Activated naive CD4-positive, alpha-beta T cell treated with anti-CD3 and anti-CD28 coated beads, Interleukin-2, amount 10 ng/mL, durations not matched to agents 7 days and 5 days (primary cell): ENCODE results near the gene CYP26A1.

ENCODE experiments used
- CTCF ChIA-PET: fragments of 350-600 bp; sonication (Branson Sonifier 250); formaldehyde crosslinking; loops from one replicate; lab custom pipeline; 2021; ENCODE audit warnings: antibody characterized with exemption; lab: Charles Lee
- DNase-seq: peaks from one replicate; pipeline ENCODE4 v3.0.0-alpha.2; 2020
- H3K27ac Mint-ChIP-seq: one replicate; pipeline ENCODE4 v1.8.0; 2021; ENCODE audit warnings: mild to moderate bottlenecking, moderate library complexity, mixed read lengths
- H3K27me3 Mint-ChIP-seq: one replicate; pipeline ENCODE4 v1.8.0; 2021; ENCODE audit warnings: mild to moderate bottlenecking, mixed read lengths
- H3K36me3 Mint-ChIP-seq: one replicate; pipeline ENCODE4 v1.8.0; 2021; ENCODE audit warnings: mixed read lengths
- H3K4me1 Mint-ChIP-seq: one replicate; pipeline ENCODE4 v1.8.0; 2021; ENCODE audit warnings: mixed read lengths
- H3K4me3 Mint-ChIP-seq: one replicate; pipeline ENCODE4 v1.8.0; 2021; ENCODE audit warnings: mild to moderate bottlenecking, moderate library complexity, mixed read lengths
- H3K9me3 Mint-ChIP-seq: one replicate; pipeline ENCODE4 v1.8.0; 2021; ENCODE audit warnings: mixed read lengths

CYP26A1 gene

DNA sequence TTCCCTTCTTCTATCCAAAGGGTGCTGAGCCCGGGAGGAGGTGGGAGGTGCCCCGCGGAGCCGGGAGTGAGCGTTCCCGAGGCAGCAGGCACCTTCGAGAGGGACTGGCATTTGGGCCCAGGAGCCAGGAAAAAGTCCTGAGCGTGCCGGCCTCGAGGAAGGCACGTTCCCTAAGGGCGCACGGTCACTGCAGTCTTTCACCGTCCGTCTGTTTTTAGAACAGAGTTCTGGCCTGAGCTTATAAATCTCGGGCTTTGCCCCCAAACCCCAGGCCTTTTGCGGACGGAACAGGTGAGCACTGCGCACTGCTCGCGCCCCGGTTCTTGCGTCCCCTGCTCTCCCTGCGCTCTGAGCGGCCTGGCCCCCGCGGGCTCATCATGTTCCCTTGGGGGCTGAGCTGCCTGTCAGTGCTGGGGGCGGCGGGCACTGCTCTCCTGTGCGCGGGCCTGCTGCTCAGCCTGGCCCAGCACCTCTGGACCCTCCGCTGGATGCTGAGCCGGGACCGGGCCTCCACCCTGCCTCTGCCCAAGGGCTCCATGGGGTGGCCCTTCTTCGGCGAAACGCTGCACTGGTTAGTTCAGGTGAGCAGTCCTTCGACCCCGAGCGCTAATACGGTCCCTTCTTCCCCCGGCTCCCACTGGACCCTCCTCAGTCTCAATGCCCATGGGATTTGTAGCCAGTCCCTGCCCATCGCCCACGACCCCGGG, 12.7 kb upstream of the CYP26A1 start:
- peaks cover 5% of the 10 kb centered on the region for H3K36me3 Mint-ChIP-seq
- H3K27me3 Mint-ChIP-seq = peaks cover 63% of the 10 kb centered on the region
- CTCF ChIA-PET = interaction anchor here (0.9 to 1.5 kb wide), 4 partner anchors 12 to 96 kb away, joined by 3 to 8 read pairs (median 6); partner anchors contain the start of gene CYP26A1
- H3K4me1 Mint-ChIP-seq = peaks cover 18% of the 10 kb centered on the region
- no peak for DNase-seq
- no peak overlapping the region for H3K4me3 Mint-ChIP-seq
- H3K27ac Mint-ChIP-seq = no peak overlapping the region
- H3K9me3 Mint-ChIP-seq = no peaks in the 10 kb centered on the region

- Mint-ChIP-seq H3K4me1 (peaks cover 18% of the 10 kb centered on the region), H3K27ac (no peak overlapping the region), H3K27me3 (peaks cover 71% of the 10 kb centered on the region), H3K4me3 (peak overlapping the region; percentile 59), H3K9me3 (no peaks in the 10 kb centered on the region), H3K36me3 (peaks cover 5% of the 10 kb centered on the region)
- DNase-seq = no peak
- CTCF ChIA-PET = interaction anchor here (0.6 to 1.5 kb wide), 8 partner anchors 11 to 317 kb away, joined by 3 to 8 read pairs (median 4); partner anchors contain the start of gene CYP26A1
These were observed 11.8 kb upstream of the CYP26A1 start for GRCh38 chr10:93061594-93062513.

DNA sequence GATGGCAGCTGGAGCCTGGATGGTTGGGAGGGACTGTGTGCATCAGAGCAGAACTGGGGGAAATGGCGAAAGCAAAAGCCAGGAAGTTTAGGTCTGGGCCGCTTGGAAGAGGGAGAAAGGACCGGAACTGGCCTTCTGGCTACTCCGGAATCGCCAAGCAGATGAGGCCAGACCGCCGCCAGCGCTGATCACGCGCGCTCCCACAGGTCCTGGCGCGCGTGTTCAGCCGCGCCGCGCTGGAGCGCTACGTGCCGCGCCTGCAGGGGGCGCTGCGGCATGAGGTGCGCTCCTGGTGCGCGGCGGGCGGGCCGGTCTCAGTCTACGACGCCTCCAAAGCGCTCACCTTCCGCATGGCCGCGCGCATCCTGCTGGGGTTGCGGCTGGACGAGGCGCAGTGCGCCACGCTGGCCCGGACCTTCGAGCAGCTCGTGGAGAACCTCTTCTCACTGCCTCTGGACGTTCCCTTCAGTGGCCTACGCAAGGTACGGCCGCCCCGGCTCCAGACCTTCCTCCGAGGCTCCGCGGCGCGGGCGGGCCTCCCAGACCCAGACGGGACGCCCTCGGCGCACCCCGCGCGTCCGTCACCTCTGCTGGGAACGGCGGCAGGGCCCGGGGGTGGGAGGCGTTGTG, 11.1 kb upstream of the CYP26A1 start:
- peak; percentile 67 for DNase-seq
- CTCF ChIA-PET = interaction anchor here (1.0 to 1.5 kb wide), 5 partner anchors 10 to 109 kb away, joined by 3 to 8 read pairs (median 5); partner anchors contain the start of gene CYP26A1
- no peaks in the 10 kb centered on the region for H3K9me3 Mint-ChIP-seq
- H3K27me3 Mint-ChIP-seq = peaks cover 79% of the 10 kb centered on the region
- H3K4me3 Mint-ChIP-seq = peak overlapping the region; percentile 59
- peaks cover 18% of the 10 kb centered on the region for H3K4me1 Mint-ChIP-seq
- H3K27ac Mint-ChIP-seq = no peak overlapping the region
- peaks cover 5% of the 10 kb centered on the region for H3K36me3 Mint-ChIP-seq

DNA sequence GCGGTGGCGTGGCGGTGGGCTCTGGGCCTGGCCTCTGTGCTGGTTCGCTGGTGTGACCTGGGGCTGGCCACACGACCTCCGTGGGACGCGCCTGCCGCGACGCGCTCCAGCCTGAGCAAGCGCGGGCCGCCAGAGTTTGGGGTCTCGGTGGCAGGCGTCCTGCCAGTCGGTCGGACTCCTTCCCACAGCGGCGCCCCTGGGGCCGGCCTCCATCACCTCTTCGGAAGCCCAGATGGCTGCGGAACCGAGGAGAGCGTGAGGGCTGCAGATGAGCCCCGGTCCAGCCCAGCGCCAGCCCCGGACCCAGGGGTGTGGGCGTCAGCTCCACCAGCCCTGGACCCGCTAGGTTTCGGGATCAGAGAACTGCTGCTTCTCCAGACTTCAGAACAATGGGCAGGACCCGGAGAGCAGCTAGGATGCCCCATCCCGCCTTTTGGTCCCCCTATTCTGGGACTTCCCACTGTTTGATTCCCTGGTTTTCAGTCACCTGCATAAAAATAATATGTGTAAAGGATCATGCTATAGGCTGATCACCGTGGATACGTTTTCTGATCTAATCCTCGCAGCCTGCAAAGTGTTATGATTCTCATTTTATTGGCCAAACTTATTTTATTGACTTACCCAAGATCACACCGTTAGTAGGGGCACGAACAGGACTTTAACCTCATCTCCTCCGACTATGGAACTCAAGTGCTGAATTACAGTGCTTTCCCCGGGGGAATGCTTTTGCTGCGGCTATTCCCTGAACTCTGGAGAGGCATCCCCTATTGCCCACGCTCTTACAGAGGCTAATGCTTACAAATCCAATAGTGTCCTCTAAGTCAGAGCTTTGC, 10.3 kb upstream of the CYP26A1 start:
- H3K4me3 Mint-ChIP-seq = no peak overlapping the region
- peaks cover 18% of the 10 kb centered on the region for H3K4me1 Mint-ChIP-seq
- H3K27ac Mint-ChIP-seq = no peak overlapping the region
- H3K9me3 Mint-ChIP-seq = no peaks in the 10 kb centered on the region
- CTCF ChIA-PET = interaction anchor here (1.1 kb wide), 2 partner anchors 14 kb away, joined by 3 to 5 read pairs; no protein-coding TSS in a partner anchor
- peaks cover 2% of the 10 kb centered on the region for H3K36me3 Mint-ChIP-seq
- peaks cover 86% of the 10 kb centered on the region for H3K27me3 Mint-ChIP-seq
- DNase-seq = no peak

DNA sequence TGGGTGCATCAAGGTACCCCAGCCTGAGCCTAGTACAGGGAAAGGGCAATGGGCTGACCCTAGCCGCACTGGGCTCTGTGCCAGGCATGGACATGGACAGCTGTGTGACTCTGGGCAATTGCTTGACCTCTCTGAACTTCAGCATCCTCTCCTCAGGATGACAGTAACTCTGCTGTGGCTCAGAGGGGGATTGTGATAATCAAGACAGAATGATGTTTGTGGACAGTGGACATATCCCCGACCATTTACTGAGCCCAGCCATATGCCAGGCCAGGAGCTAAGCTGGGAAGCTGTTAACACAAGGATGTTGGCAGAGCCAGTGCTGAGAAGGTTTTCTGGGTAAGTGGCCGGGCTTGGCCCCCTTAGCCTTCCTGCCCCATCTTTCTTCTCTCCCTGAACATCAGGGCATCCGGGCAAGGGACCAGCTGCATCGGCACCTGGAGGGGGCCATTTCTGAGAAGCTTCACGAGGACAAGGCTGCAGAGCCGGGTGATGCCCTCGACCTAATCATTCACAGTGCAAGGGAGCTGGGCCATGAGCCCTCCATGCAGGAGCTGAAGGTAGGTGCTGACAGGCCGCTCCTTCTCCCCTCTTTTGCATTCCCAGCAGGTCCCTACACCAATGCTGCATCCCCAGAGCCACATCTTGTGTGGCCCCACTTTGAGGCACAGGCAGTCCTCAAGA, 9.6 kb upstream of the CYP26A1 start:
- Mint-ChIP-seq H3K36me3 (peaks cover 2% of the 10 kb centered on the region), H3K27ac (no peak overlapping the region), H3K27me3 (peaks cover 93% of the 10 kb centered on the region), H3K4me1 (peaks cover 22% of the 10 kb centered on the region), H3K4me3 (no peak overlapping the region), H3K9me3 (no peaks in the 10 kb centered on the region)
- CTCF ChIA-PET = interaction anchor here (1.1 kb wide), 1 partner anchor 13 kb away, joined by 3 read pairs; no protein-coding TSS in a partner anchor
- no peak for DNase-seq

DNA sequence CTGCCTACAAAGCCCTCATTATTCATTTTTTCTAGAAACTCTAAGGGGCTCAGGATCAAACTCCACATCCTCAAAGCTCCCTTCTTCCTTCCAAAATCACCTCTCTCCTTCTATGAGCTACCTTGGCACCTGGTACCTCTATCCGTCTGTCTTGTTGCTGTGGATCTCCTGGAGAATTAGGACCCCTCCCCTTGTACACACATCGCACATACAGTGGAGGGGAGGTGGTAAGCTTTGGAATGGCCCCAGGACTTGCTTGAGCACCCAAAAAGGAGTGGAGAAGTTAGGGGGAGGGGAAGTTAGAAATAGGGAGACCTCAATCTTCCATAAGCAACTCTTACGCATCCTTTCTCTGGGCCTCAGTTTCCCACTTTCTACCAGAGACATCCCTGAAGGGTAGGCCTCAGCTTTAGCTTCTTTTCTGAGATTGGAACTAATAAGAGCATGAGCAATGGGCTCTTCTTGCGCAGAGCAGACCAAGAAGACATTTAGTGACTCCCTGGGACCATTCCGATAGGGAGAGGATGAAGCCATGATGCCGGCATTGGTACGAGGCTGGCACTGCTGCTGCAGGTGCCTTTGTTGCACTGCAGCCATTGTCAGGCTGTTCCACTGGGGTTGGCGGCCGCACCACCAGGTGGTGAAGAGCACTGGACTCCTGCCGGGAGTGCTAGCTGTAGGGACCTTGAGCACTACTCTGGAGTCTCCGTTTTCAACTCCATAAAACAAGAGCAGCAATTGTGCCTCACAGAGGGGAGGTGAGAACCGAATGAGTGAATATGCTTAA, 8.6 kb upstream of the CYP26A1 start:
- Mint-ChIP-seq H3K27me3 (peaks cover 99% of the 10 kb centered on the region), H3K4me3 (no peak overlapping the region), H3K36me3 (peaks cover under 1% of the 10 kb centered on the region), H3K9me3 (no peaks in the 10 kb centered on the region), H3K27ac (peak overlapping the region; percentile 34), H3K4me1 (peaks cover 20% of the 10 kb centered on the region)
- DNase-seq = no peak
- CTCF ChIA-PET = interaction anchor here (1.1 to 3.5 kb wide), 3 partner anchors 12 to 289 kb away, joined by 3 to 15 read pairs (median 3); no protein-coding TSS in a partner anchor

GRCh38 chr10:93065675-93066543, 7.8 kb upstream of the CYP26A1 start:
- no peaks in the 10 kb centered on the region for H3K9me3 Mint-ChIP-seq
- peaks cover 19% of the 10 kb centered on the region for H3K4me1 Mint-ChIP-seq
- no peak for DNase-seq
- CTCF ChIA-PET = interaction anchor here (1.2 to 3.5 kb wide), 2 partner anchors 11 to 288 kb away, joined by 3 to 15 read pairs; no protein-coding TSS in a partner anchor
- H3K27me3 Mint-ChIP-seq = peaks cover 100% of the 10 kb centered on the region
- H3K36me3 Mint-ChIP-seq = no peaks in the 10 kb centered on the region
- no peak overlapping the region for H3K4me3 Mint-ChIP-seq
- no peak overlapping the region for H3K27ac Mint-ChIP-seq

- Mint-ChIP-seq H3K27me3 (peaks cover 100% of the 10 kb centered on the region), H3K4me3 (no peak overlapping the region), H3K27ac (no peak overlapping the region), H3K4me1 (peaks cover 19% of the 10 kb centered on the region), H3K9me3 (no peaks in the 10 kb centered on the region), H3K36me3 (no peaks in the 10 kb centered on the region)
- DNase-seq = no peak
- CTCF ChIA-PET = interaction anchor here (1.2 to 3.5 kb wide), 2 partner anchors 11 to 288 kb away, joined by 3 to 15 read pairs; no protein-coding TSS in a partner anchor
These were observed 7.2 kb upstream of the CYP26A1 start for GRCh38 chr10:93066544-93066913.

DNA sequence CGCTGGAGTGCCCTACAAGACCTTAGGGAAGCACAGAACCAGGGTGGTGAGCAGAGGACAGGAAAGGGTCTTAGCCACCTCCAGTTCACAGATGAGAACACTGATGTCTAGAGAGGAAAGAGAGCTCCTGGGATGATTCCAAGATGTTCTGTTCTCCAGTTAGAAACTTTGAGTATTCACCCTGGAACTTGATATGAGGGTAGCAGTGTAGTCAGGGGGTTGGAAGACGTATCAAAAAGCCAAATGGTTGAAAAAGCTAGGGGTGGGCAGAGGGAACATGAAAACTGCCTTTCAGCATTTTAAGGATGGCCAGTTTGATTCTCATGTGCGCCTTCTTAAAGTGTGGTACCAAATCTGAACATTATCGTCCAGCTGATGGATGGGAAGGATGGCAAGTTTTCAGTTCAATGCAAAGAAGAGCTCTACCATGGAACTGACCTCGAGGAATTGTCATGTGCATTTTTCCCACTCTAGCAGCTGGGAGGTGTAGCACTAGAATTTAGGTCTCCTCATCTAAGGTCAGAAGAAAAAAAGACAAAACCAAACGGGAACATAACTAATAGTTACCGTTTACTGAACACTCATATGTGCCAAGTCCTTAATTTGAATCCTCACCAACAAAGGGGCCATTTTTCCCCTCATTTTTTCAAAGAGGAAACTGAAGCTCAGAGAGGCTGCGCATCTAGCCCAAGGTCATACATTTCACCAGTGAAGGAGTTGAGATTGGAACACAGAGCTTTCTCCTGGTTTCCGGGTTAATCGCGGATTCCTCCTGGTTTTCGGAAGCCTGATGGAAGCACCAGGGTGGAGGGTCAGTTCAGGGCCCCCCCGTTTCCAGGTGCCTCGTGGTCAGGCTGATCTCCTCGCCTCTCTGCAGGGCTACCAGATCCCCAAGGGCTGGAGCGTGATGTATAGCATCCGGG, 6.0 kb upstream of the CYP26A1 start:
- no peaks in the 10 kb centered on the region for H3K36me3 Mint-ChIP-seq
- H3K27ac Mint-ChIP-seq = no peak overlapping the region
- H3K9me3 Mint-ChIP-seq = no peaks in the 10 kb centered on the region
- CTCF ChIA-PET = interaction anchor here (0.7 to 3.5 kb wide), 4 partner anchors 9 to 291 kb away, joined by 4 to 15 read pairs (median 4); no protein-coding TSS in a partner anchor
- no peak for DNase-seq
- peaks cover 16% of the 10 kb centered on the region for H3K4me1 Mint-ChIP-seq
- H3K27me3 Mint-ChIP-seq = peaks cover 100% of the 10 kb centered on the region
- no peak overlapping the region for H3K4me3 Mint-ChIP-seq

DNA sequence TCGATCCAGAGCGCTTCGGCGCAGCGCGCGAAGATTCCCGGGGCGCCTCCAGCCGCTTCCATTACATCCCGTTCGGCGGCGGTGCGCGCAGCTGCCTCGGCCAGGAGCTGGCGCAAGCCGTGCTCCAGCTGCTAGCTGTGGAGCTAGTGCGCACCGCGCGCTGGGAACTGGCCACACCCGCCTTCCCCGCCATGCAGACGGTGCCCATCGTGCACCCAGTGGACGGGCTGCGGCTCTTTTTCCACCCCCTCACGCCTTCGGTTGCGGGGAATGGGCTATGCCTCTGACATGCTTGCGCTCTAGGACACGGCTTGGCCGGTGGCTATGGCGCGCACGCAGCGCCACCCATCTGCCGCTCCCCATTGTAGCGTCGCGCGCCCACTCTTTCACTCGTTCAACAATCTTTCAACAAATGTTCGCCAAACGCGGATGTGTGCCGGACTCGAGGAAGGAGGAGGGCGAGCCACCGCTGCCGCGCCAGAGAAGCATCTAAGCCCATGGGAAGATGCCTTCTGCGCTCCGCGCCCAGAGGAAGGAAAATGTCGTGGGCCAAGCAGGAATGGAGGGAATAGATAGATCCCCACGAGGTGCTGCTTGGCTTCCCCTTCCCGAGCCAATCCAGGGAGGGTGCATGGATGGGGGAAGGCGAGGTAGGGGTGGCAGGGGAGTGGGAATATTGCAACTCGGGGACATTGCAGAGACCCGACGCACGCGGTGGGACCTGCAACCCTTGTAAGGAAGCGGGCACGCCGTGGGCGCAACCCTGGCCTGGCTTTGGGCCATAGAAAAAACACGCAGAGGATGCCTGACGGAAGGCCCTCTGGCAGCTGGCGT, 5.1 kb upstream of the CYP26A1 start:
- Mint-ChIP-seq H3K4me1 (peaks cover 17% of the 10 kb centered on the region), H3K4me3 (no peak overlapping the region), H3K27ac (no peak overlapping the region), H3K36me3 (no peaks in the 10 kb centered on the region), H3K9me3 (no peaks in the 10 kb centered on the region), H3K27me3 (peaks cover 100% of the 10 kb centered on the region)
- DNase-seq = no peak
- CTCF ChIA-PET = interaction anchor here (1.4 to 3.5 kb wide), 3 partner anchors 8 to 290 kb away, joined by 4 to 15 read pairs (median 5); no protein-coding TSS in a partner anchor
